Stimulated activated CD4-positive, alpha-beta T cell treated with anti-CD3 and anti-CD28 coated beads, TNF-alpha, amount 100 ng/mL, for 48 hours (primary cell): ENCODE results near the gene CDK7.
"Not testable (repeated sequence)": the region's sequence is repeated elsewhere in the genome, so short reads cannot be mapped to it uniquely, and the experiment has no call there.

ENCODE experiments used
- DNase-seq, 3 donors: peaks; one replicate each; pipeline ENCODE4 v3.0.0-alpha.2; 2020; ENCODE audit warnings: low read depth in 3 of 3

CDK7 gene

GRCh38 chr5:69237877-69238276, 3.2 kb downstream of the CDK7 start:
- DNase-seq, result no peak

DNA sequence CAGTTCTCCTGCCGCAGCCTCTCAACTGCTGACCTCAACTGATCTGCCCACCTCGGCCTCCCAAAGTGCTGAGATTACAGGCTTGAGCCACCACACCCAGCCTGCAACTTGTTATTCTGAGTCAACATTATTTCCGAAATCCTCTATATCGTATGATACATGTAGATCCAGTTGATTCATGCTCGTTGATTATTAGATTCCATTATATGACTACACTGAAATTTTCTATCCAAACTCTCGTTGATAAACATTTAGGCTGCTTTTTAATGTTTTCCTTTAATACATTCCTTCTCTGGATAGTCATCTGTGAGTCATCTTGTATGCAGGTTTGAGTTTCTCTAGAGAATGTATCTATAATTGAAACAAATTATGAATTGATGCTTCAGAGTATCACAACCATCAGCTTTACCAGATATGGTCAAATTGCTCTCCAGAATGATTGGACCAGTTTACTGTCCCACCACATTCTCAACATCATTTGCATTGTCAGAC, 4.1 kb downstream of the CDK7 start:
- DNase-seq, result no peak

GRCh38 chr5:69242215-69242927, 7.7 kb downstream of the CDK7 start:
- DNase-seq, result no peak

- no peak for DNase-seq
Observed at GRCh38 chr5:69245031-69245430, 10.3 kb downstream of the CDK7 start.

GRCh38 chr5:69248019-69248418, 13.3 kb downstream of the CDK7 start:
- no peak for DNase-seq

- DNase-seq, result no peak
Observed at GRCh38 chr5:69250593-69250992, 15.9 kb downstream of the CDK7 start.

GRCh38 chr5:69252437-69252836, 17.8 kb downstream of the CDK7 start:
- DNase-seq, result no peak

- not testable (repeated sequence) for DNase-seq
Observed at GRCh38 chr5:69255940-69256339, 21.3 kb downstream of the CDK7 start.

GRCh38 chr5:69257577-69257976, 22.9 kb downstream of the CDK7 start:
- no peak for DNase-seq

GRCh38 chr5:69261034-69261433, 26.3 kb downstream of the CDK7 start:
- DNase-seq, result no peak

DNA sequence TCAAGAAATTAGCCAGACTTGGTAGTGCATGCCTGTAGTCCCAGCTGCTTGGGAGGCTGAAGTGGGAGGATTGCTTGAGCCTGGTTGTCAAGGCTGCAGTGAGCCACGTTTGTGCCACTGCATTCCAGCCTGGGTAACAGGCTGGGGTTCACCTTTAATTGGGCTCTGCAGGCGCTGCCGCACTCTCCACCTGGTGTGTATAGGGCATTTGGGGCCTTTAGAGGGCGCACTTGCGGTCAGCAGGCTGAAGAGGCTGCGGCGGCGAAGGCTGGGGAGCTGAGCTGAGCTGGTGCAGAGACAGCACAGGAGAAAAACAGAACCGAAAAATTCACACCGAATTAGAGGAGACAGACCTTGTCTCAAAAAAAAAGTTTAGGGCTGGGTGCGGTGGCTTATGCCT, 31.2 kb downstream of the CDK7 start:
- no peak for DNase-seq

- DNase-seq, result no peak
Observed at GRCh38 chr5:69268899-69269298, 34.2 kb downstream of the CDK7 start.

DNA sequence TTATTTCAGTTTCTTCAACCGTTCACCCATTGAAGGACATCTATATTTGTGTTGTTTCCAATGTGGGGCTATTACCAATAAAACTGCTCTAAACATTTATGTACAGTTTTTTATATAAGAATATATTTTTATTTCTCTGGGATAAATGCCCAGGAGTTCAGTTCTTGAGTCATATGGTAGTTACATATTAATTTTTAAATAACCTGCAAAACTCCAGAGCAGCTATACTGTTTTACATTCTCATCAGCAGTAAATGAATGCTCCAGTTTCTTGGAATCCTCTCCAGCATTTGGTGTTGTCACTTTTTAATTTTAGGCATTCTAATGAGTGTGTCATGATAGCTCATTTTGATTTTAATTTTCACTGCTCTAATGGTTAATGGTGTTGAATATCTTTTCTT, 36.2 kb downstream of the CDK7 start:
- no peak for DNase-seq

DNA sequence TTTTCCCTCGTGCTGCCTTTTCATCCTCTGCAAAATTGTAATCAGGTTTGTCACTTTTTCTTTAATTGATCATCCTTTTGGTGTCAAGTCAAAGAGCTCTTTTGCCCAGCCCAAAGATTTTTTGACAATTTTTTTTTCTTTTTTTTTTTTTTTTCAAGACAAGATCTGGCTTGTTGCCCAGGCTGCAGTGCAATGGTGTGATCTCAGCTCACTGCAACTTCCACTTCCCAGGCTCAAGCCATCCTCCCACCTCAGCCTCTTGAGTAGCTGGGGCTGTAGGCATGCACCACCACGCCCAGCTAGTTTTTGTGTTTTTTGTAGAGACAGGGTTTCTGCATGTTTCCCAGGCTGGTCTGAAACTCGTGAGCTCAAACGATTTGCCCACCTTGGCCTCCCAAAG, 36.7 kb downstream of the CDK7 start:
- no peak for DNase-seq

- no peak for DNase-seq
Observed at GRCh38 chr5:69275563-69275962, 40.9 kb downstream of the CDK7 start.

DNA sequence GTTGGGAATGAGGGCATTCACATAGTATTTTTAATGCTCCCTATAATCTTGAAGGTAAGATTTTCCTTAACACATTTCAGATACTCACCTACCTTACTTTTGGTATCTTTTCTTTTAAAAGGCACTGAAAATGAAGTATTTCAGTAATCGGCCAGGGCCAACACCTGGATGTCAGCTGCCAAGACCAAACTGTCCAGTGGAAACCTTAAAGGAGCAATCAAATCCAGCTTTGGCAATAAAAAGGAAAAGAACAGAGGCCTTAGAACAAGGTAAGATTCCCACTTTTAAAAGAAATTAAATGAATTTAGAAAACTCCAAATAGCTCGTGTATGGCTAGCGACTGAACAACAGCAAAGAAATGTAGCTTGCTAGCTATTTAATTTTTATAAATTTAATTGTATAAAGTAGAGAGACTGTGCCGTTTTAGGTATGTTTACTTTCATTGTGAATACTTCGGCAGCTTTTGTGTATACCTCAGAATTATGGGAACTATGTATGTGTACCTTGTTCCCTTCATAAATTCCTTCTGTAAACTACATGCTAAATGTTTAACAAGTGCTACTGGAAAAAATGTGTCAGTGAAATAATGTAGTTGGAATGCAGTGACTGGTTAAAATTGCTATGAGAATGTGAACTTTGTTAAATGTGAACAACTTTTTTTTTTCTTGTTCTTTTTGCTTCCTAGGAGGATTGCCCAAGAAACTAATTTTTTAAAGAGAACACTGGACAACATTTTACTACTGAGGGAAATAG, 41.9 kb downstream of the CDK7 start:
- no peak for DNase-seq

- no peak for DNase-seq
Observed at GRCh38 chr5:69279517-69279916, 44.8 kb downstream of the CDK7 start.

- no peak for DNase-seq
Observed at GRCh38 chr5:69281114-69281513, 46.4 kb downstream of the CDK7 start.

GRCh38 chr5:69284203-69284602, 49.5 kb downstream of the CDK7 start:
- DNase-seq, result no peak

DNA sequence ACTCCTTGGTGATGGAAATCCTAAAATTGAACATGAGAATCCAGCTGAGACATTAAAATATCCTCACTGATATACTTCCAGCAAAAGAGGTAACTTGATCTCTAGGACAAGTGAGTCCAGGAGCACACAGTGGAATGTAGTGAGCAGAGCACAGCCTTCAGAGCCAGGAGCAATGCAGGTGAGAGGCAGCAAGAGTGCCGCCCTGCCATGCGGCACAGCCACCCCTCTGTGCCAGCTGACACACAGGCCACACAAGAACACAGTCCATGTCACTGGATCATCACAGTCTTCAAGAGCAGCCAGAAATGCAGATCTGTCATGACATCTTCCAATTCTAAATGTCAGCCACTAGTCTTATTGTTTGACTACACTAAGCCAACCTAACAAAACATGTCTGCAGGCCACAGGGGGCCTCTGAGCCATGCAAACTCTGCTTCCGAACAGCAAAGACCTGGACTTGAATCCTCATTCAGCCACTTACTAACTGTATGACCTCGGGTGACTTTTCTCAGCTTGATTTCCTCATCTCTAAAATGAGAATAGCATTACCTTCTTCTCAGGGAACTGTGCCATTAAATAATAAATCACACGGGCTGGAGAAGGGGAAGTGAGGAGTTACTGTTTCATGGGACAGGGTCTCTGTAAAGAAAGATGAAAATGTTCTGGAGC, 50.9 kb downstream of the CDK7 start:
- DNase-seq, result no peak

- DNase-seq, result no peak
Observed at GRCh38 chr5:69288069-69288468, 53.4 kb downstream of the CDK7 start.

GRCh38 chr5:69288688-69289087, 54.0 kb downstream of the CDK7 start:
- DNase-seq, result no peak

GRCh38 chr5:69292306-69292705, 57.6 kb downstream of the CDK7 start:
- no peak for DNase-seq
